ENCODE measurements around the gene XPNPEP3.
"Not testable (repeated sequence)": the region's sequence is repeated elsewhere in the genome, so short reads cannot be mapped to it uniquely, and the experiment has no call there.

Gene XPNPEP3

DNA sequence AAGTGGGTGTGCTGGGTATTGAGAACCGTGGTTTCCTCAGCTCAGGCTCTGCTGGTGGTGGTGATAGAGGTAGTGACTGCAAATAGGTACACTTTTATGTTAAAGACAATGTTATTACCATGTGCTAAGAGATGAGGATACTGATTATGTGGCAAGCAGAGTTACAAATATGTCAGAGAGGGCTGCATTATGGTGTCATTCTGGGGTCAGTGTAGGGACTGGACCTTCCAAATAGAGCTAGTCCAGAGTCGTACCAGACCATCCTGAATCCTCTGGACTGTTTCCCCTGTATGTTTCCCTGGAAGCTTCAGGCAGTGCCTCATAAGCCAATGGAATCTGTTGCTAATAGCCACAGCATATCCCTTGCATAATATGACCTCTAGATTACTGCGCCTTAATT, 5.1 kb downstream of the XPNPEP3 start, which contains the start of gene DNAJB7:
DNAJB7 (minus strand) TSS at position 101 of the 400 bp plus-strand sequence. CDS start 119 bp downstream, outside the sequence.
- no peaks in the 10 kb centered on the region for H3K9me3 ChIP-seq (replicated peaks in 1 of 2; ENCODE audit: control insufficient read depth in 2 of 2, insufficient read depth in 1 of 2, low read depth in 1 of 2, low read length in 2 of 2)
- H2BK12ac ChIP-seq (ENCODE audit: low read length) = no peak within 1 kb of the TSS
- H3K4ac ChIP-seq (ENCODE audit: low read length) = no peak within 1 kb of the TSS
- no CpG with 5 or more reads among the region's 3 CpGs for WGBS, 2 donors (ENCODE audit: extremely low coverage in 2 of 2, insufficient read length in 2 of 2, insufficient replicate concordance in 1 of 2)
- H3K4me1 ChIP-seq (ENCODE audit: control insufficient read depth in 2 of 2, insufficient read depth in 1 of 2, low read depth in 1 of 2, low read length in 2 of 2) = peaks cover 2% of the 10 kb centered on the region in 2 donors
- peaks cover 4 to 34% of the 10 kb centered on the region in 2 donors for H3K36me3 ChIP-seq (replicated peaks in 1 of 2; ENCODE audit: control insufficient read depth in 2 of 2, insufficient read depth in 2 of 2, low read length in 2 of 2)
- no peak within 1 kb of the TSS for H2BK5ac ChIP-seq (ENCODE audit: low read length)
- H3K4me3 ChIP-seq (ENCODE audit: low read length in 2 of 2) = no peak within 1 kb of the TSS
- no peak within 1 kb of the TSS for H2BK15ac ChIP-seq (ENCODE audit: low read length)
- H3K14ac ChIP-seq (ENCODE audit: low read length) = no peak within 1 kb of the TSS
- H3K18ac ChIP-seq (ENCODE audit: low read length) = no peak within 1 kb of the TSS
- H2BK120ac ChIP-seq (ENCODE audit: low read depth, low read length) = no peak within 1 kb of the TSS
- no peak within 1 kb of the TSS for H3K27ac ChIP-seq (replicated peaks; ENCODE audit: low read length)
- H4K8ac ChIP-seq (ENCODE audit: low read depth, low read length) = no peak within 1 kb of the TSS
- no peak within 1 kb of the TSS for H3K9ac ChIP-seq (ENCODE audit: low read depth, low read length, poor library complexity)
- no peak within 1 kb of the TSS for H3K23ac ChIP-seq (ENCODE audit: low read depth, low read length, poor library complexity)
- H3K4me2 ChIP-seq (ENCODE audit: insufficient read depth, low read length, poor library complexity, severe bottlenecking) = no peak within 1 kb of the TSS
- H2AFZ ChIP-seq (ENCODE audit: low read length) = no peak within 1 kb of the TSS
- no peaks in the 10 kb centered on the region for H3K27me3 ChIP-seq (ENCODE audit: control insufficient read depth in 3 of 3, insufficient read depth in 3 of 3, low read depth in 1 of 3, low read length in 3 of 3)
- peaks cover 5% of the 10 kb centered on the region for H3K79me1 ChIP-seq (ENCODE audit: low read depth, low read length)
- H2AK5ac ChIP-seq (ENCODE audit: low read depth, low read length) = no peak within 1 kb of the TSS
- H4K91ac ChIP-seq (ENCODE audit: low read depth, low read length, poor library complexity) = no peak within 1 kb of the TSS
- no peak for DNase-seq (ENCODE audit: low spot score)

- no peak overlapping the region for H2AFZ ChIP-seq (ENCODE audit: low read length)
- no peak for DNase-seq (ENCODE audit: low spot score)
- no peak overlapping the region for H2BK5ac ChIP-seq (ENCODE audit: low read length)
- H2AK5ac ChIP-seq (ENCODE audit: low read depth, low read length) = no peak overlapping the region
- no peak overlapping the region for H3K18ac ChIP-seq (ENCODE audit: low read length)
- no peak overlapping the region for H3K4me3 ChIP-seq (ENCODE audit: low read length in 2 of 2)
- no peak overlapping the region for H2BK120ac ChIP-seq (ENCODE audit: low read depth, low read length)
- no peak overlapping the region for H3K4me2 ChIP-seq (ENCODE audit: insufficient read depth, low read length, poor library complexity, severe bottlenecking)
- H2BK15ac ChIP-seq (ENCODE audit: low read length) = no peak overlapping the region
- H3K27ac ChIP-seq (replicated peaks; ENCODE audit: low read length) = no peak overlapping the region
- H3K14ac ChIP-seq (ENCODE audit: low read length) = no peak overlapping the region
- H3K4ac ChIP-seq (ENCODE audit: low read length) = no peak overlapping the region
- H3K9me3 ChIP-seq (replicated peaks in 1 of 2; ENCODE audit: control insufficient read depth in 2 of 2, insufficient read depth in 1 of 2, low read depth in 1 of 2, low read length in 2 of 2) = no peaks in the 10 kb centered on the region
- no peak overlapping the region for H4K8ac ChIP-seq (ENCODE audit: low read depth, low read length)
- no peak overlapping the region for H4K91ac ChIP-seq (ENCODE audit: low read depth, low read length, poor library complexity)
- peaks cover 4 to 34% of the 10 kb centered on the region in 2 donors for H3K36me3 ChIP-seq (replicated peaks in 1 of 2; ENCODE audit: control insufficient read depth in 2 of 2, insufficient read depth in 2 of 2, low read length in 2 of 2)
- H2BK12ac ChIP-seq (ENCODE audit: low read length) = no peak overlapping the region
- H3K23ac ChIP-seq (ENCODE audit: low read depth, low read length, poor library complexity) = no peak overlapping the region
- peaks cover 2% of the 10 kb centered on the region in 2 donors for H3K4me1 ChIP-seq (ENCODE audit: control insufficient read depth in 2 of 2, insufficient read depth in 1 of 2, low read depth in 1 of 2, low read length in 2 of 2)
- WGBS, 2 donors (ENCODE audit: extremely low coverage in 2 of 2, insufficient read length in 2 of 2, insufficient replicate concordance in 1 of 2) = no CpG with 5 or more reads among the region's 2 CpGs
- H3K79me1 ChIP-seq (ENCODE audit: low read depth, low read length) = peaks cover 3% of the 10 kb centered on the region
- H3K27me3 ChIP-seq (ENCODE audit: control insufficient read depth in 3 of 3, insufficient read depth in 3 of 3, low read depth in 1 of 3, low read length in 3 of 3) = no peaks in the 10 kb centered on the region
- H3K9ac ChIP-seq (ENCODE audit: low read depth, low read length, poor library complexity) = no peak overlapping the region
These were observed 5.6 kb downstream of the XPNPEP3 start for GRCh38 chr22:40862537-40862936.

DNA sequence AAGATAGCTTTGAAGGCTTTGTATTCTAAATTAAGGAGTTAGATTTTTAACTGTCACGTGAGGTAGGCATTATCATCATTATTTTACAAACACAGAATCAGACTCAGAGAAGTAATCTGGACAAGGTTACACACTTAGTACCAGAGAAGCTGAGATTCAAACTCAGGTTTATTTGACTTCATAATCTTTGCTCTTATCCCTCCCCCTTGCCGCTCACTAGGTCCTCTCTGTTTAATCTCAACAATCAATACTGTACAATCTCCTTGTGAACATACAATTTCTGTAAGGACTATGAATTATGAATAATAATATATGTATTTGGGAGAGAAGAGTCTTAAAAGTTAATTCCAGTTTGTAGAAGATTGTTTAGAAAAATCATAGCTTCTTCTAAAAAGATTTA, 10.2 kb downstream of the XPNPEP3 start:
- H2BK15ac ChIP-seq (ENCODE audit: low read length) = no peak overlapping the region
- H4K91ac ChIP-seq (ENCODE audit: low read depth, low read length, poor library complexity) = no peak overlapping the region
- H3K4me3 ChIP-seq (ENCODE audit: low read length in 2 of 2) = no peak overlapping the region
- no CpG with 5 or more reads among the region's 2 CpGs for WGBS, 2 donors (ENCODE audit: extremely low coverage in 2 of 2, insufficient read length in 2 of 2, insufficient replicate concordance in 1 of 2)
- H3K4me2 ChIP-seq (ENCODE audit: insufficient read depth, low read length, poor library complexity, severe bottlenecking) = no peak overlapping the region
- no peak overlapping the region for H3K14ac ChIP-seq (ENCODE audit: low read length)
- no peak overlapping the region for H3K9ac ChIP-seq (ENCODE audit: low read depth, low read length, poor library complexity)
- no peak overlapping the region for H2AFZ ChIP-seq (ENCODE audit: low read length)
- H3K23ac ChIP-seq (ENCODE audit: low read depth, low read length, poor library complexity) = no peak overlapping the region
- no peak for DNase-seq (ENCODE audit: low spot score)
- H3K4me1 ChIP-seq (ENCODE audit: control insufficient read depth in 2 of 2, insufficient read depth in 1 of 2, low read depth in 1 of 2, low read length in 2 of 2) = no peaks in the 10 kb centered on the region
- no peak overlapping the region for H3K4ac ChIP-seq (ENCODE audit: low read length)
- H3K79me1 ChIP-seq (ENCODE audit: low read depth, low read length) = no peaks in the 10 kb centered on the region
- H2AK5ac ChIP-seq (ENCODE audit: low read depth, low read length) = no peak overlapping the region
- no peaks in the 10 kb centered on the region for H3K27me3 ChIP-seq (ENCODE audit: control insufficient read depth in 3 of 3, insufficient read depth in 3 of 3, low read depth in 1 of 3, low read length in 3 of 3)
- no peak overlapping the region for H4K8ac ChIP-seq (ENCODE audit: low read depth, low read length)
- no peak overlapping the region for H2BK120ac ChIP-seq (ENCODE audit: low read depth, low read length)
- H3K36me3 ChIP-seq (replicated peaks in 1 of 2; ENCODE audit: control insufficient read depth in 2 of 2, insufficient read depth in 2 of 2, low read length in 2 of 2) = peaks cover 4 to 40% of the 10 kb centered on the region in 2 donors
- no peak overlapping the region for H2BK12ac ChIP-seq (ENCODE audit: low read length)
- H2BK5ac ChIP-seq (ENCODE audit: low read length) = no peak overlapping the region
- no peak overlapping the region for H3K27ac ChIP-seq (replicated peaks; ENCODE audit: low read length)
- no peak overlapping the region for H3K18ac ChIP-seq (ENCODE audit: low read length)
- no peaks in the 10 kb centered on the region for H3K9me3 ChIP-seq (replicated peaks in 1 of 2; ENCODE audit: control insufficient read depth in 2 of 2, insufficient read depth in 1 of 2, low read depth in 1 of 2, low read length in 2 of 2)

GRCh38 chr22:40868379-40868778, 11.4 kb downstream of the XPNPEP3 start:
- not testable (repeated sequence) for H3K79me1 ChIP-seq (ENCODE audit: low read depth, low read length); DNase-seq (ENCODE audit: low spot score); H3K9ac ChIP-seq (ENCODE audit: low read depth, low read length, poor library complexity); H2BK5ac ChIP-seq (ENCODE audit: low read length); H3K4me2 ChIP-seq (ENCODE audit: insufficient read depth, low read length, poor library complexity, severe bottlenecking); H2BK12ac ChIP-seq (ENCODE audit: low read length); H4K8ac ChIP-seq (ENCODE audit: low read depth, low read length); H2BK120ac ChIP-seq (ENCODE audit: low read depth, low read length); H2BK15ac ChIP-seq (ENCODE audit: low read length); H3K4me1 ChIP-seq (ENCODE audit: control insufficient read depth in 2 of 2, insufficient read depth in 1 of 2, low read depth in 1 of 2, low read length in 2 of 2); H3K14ac ChIP-seq (ENCODE audit: low read length); H3K27me3 ChIP-seq (ENCODE audit: control insufficient read depth in 3 of 3, insufficient read depth in 3 of 3, low read depth in 1 of 3, low read length in 3 of 3); H3K9me3 ChIP-seq (replicated peaks in 1 of 2; ENCODE audit: control insufficient read depth in 2 of 2, insufficient read depth in 1 of 2, low read depth in 1 of 2, low read length in 2 of 2); H3K4ac ChIP-seq (ENCODE audit: low read length); H3K18ac ChIP-seq (ENCODE audit: low read length); H4K91ac ChIP-seq (ENCODE audit: low read depth, low read length, poor library complexity); H2AFZ ChIP-seq (ENCODE audit: low read length); H2AK5ac ChIP-seq (ENCODE audit: low read depth, low read length); H3K23ac ChIP-seq (ENCODE audit: low read depth, low read length, poor library complexity); H3K27ac ChIP-seq (replicated peaks; ENCODE audit: low read length); H3K4me3 ChIP-seq (ENCODE audit: low read length in 2 of 2)
- WGBS, 2 donors (ENCODE audit: extremely low coverage in 2 of 2, insufficient read length in 2 of 2, insufficient replicate concordance in 1 of 2) = no CpG with 5 or more reads among the region's 6 CpGs
- H3K36me3 ChIP-seq (replicated peaks in 1 of 2; ENCODE audit: control insufficient read depth in 2 of 2, insufficient read depth in 2 of 2, low read length in 2 of 2) = peaks cover 3 to 38% of the 10 kb centered on the region in 2 donors

All from neuronal stem cell (in vitro differentiated cells).